ENCODE data around the gene PSTPIP1.

Gene PSTPIP1

DNA sequence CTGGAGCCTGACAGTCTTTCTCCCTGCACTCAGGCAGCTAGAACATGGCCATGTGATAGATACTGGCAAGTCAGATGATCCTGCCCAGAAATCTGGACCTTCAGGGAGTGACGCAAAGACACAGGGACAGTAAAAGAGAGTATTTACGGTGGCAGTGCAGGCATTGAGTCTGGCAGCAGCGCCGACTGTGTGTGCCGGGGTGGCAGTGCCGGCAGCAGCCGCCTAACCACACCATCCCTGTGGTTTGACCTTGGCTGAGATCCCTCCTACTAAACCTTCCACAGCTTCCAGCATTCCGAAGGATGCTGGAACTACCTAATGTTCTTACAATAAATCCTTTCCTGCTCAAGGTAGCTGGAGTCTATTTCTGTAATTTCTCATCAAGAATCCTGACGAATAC lies 80.6 kb downstream of the PSTPIP1 start:
- no peak for DNase-seq

DNA sequence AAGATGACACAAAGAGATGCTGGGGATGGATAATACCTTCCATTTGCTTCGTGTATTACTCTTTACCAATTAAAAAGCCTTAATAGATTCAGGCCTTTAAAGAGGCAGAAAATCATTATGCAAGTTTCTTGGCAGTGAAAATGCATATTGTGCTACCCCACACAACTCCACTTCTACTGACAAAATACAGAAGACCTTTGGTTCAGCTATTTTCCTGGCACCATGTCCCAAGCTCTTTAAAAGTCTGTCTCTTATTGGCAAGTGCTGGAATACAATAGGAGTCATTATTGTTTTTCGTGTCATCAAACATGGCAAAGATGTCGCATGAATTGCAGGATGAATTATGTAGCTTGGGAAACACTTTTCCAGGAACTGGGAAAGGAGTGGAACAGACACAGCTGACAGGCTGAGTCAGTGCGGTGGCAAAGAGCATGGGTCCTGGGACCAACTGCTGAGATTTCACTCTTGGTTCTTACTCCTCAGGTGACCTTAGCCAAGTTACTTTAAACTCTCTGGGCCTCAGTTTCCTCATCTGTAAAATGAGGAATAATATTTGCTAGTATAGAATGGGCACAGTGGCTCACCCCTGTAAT lies 81.5 kb downstream of the PSTPIP1 start:
- DNase-seq, result no peak

DNA sequence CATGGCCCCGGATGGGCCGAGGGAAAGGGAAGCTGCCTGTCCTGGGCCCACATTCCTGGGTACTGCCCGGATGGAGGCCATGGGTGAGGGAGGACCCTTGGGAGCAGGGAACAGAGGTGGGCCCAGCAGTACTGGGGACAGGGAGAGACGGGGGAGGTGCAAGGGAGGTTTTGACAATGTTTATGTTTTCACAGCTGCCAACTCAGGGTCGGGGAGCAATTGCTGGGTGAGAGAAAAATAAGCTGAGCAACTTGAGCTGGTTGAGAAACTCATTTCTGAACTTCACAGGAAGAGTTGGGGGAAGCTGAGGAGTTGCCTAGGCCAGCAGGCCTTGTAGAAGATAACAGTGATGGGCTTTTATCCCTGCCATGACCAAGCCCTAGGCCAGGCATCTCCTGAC lies 87.0 kb downstream of the PSTPIP1 start:
- no peak for DNase-seq

- DNase-seq, result peak; percentile 27
Observed at GRCh38 chr15:77083381-77084160, 88.6 kb downstream of the PSTPIP1 start.

GRCh38 chr15:77084436-77084835 lies 89.5 kb downstream of the PSTPIP1 start:
- DNase-seq, result no peak

- DNase-seq, result peak; percentile 58
Observed at GRCh38 chr15:77085297-77085696, 90.4 kb downstream of the PSTPIP1 start.
